AG09309 (cell line): ENCODE results near the gene TMC8.

Source experiments
- DNase-seq: peaks from one replicate; pipeline ENCODE4 v3.0.0-alpha.2; 2010; ENCODE audit warnings: low read depth
- H3K4me3 ChIP-seq: 2 replicates; pipeline ENCODE4 v1.5.1; 2011; ENCODE audit warnings: mild to moderate bottlenecking, low read depth, low read length, moderate library complexity; ENCODE audit not compliant: control insufficient read depth
- TF ChIP-seq, protein P1 (sequence below): IDR thresholded peaks from 2 replicates; pipeline ENCODE4 v1.5.1; 2011; ENCODE audit warnings: mild to moderate bottlenecking, low read depth, low read length, inconsistent platforms; ENCODE audit not compliant: insufficient read depth, control insufficient read depth; ENCODE audit errors: missing control alignments

The TMC8 gene

DNA sequence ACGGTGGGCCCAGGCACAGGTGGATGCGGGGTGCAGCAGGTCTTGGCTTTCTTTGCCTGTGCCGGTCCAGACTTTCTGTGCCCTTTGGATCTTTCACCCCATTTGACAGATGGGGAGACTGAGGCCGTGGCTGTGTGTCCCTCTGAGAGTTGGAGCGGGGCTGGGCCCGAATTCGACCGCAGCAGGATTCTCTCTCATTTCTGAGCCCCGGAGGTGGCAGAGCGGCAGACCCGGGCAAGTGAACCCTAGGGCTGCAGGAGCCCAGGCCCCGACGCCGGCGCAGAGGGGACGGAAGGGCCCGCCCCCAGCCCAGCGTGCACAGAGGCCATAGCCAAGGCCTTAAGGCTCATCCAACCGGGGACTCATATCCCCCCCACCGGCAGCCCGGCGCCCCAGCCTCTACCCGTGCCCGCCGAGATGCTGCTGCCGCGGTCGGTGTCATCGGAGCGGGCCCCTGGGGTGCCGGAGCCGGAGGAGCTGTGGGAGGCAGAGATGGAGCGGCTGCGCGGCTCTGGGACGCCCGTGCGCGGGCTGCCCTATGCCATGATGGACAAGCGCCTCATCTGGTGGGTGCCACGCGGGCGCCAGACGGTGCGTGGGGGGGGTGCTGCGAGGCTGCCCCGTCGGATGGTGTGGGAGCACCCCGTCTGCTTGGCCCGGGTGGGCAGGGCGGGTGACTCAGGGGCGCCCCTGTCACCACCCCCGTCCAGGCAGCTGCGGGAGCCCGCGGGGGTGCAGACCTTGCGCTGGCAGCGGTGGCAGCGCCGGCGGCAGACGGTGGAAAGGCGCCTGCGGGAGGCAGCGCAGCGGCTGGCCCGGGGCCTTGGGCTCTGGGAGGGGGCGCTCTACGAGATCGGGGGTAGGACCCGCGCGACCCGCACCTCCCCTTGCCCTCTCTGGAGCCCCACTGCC, 857 bp downstream of the TMC8 start:
- no peak overlapping the region for H3K4me3 ChIP-seq
- no peak for DNase-seq
- TF ChIP-seq, protein P1, sequence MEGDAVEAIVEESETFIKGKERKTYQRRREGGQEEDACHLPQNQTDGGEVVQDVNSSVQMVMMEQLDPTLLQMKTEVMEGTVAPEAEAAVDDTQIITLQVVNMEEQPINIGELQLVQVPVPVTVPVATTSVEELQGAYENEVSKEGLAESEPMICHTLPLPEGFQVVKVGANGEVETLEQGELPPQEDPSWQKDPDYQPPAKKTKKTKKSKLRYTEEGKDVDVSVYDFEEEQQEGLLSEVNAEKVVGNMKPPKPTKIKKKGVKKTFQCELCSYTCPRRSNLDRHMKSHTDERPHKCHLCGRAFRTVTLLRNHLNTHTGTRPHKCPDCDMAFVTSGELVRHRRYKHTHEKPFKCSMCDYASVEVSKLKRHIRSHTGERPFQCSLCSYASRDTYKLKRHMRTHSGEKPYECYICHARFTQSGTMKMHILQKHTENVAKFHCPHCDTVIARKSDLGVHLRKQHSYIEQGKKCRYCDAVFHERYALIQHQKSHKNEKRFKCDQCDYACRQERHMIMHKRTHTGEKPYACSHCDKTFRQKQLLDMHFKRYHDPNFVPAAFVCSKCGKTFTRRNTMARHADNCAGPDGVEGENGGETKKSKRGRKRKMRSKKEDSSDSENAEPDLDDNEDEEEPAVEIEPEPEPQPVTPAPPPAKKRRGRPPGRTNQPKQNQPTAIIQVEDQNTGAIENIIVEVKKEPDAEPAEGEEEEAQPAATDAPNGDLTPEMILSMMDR, result no peak

DNA sequence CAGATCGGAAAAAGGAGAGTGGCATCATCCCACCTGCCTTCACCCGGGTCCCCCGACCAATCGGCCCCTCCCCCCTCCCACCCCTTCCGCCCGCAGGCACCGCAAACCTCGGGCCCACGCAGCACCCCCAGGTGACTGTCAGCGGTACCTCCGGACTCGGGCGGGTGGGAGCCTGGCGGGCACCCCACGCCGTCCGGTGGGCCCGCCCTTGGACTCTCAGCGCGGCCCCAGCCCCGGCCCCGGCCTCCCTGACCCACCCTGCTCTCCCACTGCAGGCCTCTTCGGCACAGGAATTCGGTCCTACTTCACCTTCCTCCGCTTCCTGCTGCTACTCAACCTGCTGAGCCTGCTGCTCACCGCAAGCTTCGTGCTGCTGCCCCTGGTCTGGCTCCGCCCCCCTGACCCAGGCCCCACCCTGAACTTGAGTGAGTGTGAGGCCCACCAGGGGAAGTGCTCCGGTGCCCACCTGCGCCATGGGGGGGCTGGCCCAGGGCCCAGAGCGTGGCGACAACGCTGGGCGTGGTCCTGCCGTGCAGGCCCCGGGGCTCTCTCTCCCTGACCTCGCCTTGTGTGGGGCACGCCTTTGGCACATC, 1.6 kb downstream of the TMC8 start:
- H3K4me3 ChIP-seq, result no peak overlapping the region
- DNase-seq, result no peak

DNA sequence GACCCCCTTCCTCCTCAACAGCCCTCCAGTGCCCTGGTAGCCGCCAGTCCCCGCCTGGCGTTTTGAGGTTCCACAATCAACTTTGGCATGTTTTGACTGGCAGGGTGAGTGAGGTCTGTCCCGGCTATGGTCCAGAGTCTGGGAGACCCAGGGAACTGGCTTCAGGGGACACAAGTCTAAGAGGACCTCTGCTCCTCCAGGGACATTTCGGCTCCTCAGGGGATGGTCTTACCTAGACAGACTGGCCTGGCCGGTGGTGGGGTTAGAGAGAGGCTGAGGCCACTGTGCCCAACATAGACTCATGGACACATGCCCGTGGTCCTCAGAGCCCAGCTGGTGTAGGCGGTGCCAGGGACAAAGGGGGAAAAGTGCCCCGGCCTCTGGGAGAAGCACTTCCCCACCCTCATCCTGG, 2.2 kb downstream of the TMC8 start:
- DNase-seq, result no peak
- TF ChIP-seq, protein P1, result no peak
- no peak overlapping the region for H3K4me3 ChIP-seq

More for the DNA sequence above, 1.6 kb downstream of the TMC8 start:
- TF ChIP-seq, protein P1, result no peak

DNA sequence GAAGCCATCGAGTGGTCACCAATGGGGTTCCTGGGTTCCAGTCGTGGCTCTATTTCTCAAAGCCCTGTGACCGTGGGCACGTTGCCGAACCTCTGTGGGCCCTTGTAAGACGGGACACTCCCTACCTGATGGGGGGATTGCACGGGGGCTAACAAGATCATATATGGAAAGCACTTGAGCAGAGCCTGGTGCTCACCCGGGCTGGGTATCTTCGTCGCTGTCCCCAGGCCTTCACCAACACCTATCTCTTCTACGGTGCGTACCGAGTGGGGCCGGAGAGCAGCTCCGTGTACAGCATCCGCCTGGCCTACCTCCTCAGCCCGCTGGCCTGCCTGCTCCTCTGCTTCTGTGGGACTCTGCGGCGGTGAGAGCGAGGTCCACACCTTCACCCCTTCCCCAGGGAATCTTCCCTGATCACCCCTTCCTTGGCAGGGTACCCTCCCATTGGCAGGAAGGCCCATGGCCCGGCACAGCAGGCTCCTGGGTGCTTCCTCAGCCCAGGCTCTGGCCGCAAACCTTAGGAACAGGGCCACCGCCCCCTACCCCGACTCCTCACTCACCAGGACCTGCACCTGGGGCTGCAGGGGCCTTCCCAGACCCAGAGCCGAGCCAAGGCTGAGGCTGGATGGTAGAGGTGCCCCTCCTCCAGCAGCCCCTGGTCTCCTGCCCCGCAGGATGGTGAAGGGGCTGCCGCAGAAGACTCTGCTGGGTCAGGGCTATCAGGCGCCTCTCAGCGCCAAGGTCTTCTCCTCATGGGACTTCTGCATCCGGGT, 2.8 kb downstream of the TMC8 start:
- H3K4me3 ChIP-seq, result no peak overlapping the region
- TF ChIP-seq, protein P1, result no peak
- no peak for DNase-seq

DNA sequence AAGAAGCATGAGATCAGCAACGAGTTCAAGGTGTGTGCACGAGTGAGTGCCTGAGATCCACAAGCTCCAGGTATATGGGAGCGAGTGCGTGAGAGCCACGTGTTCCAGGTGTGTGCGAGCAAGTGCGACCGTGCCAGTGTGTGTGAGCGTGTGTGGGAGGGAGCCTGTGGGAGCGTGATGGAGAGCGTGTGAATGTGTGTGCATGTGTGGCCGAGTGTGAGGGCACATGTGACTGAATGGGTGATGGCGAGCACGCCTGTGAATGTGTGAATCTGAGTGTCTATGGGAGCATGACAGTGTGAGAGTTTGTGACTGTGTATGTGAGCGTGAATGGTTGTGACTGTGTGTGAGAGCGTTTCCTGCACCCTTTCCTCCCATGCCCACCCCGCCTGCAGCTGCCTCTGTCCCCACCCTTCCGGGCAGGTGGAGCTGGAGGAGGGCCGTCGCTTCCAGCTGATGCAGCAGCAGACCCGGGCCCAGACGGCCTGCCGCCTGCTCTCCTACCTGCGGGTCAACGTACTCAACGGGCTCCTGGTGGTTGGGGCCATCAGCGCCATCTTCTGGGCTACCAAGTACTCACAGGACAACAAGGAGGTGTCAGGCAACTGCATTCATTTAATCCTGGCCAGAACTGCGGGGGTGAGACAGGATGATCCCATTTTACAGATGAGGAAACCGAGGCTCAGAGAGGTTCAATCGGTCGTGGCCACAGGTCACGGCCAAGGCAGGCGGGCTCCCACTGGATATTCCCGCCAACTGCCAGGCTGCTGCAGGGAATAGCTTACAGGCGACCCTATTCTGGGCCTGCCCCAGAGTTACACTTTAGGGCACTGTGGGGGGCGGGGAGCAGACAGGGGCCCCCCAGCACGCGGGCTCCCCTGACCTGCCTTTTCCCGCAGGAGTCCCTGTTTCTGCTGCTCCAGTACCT, 3.7 kb downstream of the TMC8 start:
- TF ChIP-seq, protein P1, result peak; percentile 45
- DNase-seq, result no peak
- H3K4me3 ChIP-seq, result no peak overlapping the region

DNA sequence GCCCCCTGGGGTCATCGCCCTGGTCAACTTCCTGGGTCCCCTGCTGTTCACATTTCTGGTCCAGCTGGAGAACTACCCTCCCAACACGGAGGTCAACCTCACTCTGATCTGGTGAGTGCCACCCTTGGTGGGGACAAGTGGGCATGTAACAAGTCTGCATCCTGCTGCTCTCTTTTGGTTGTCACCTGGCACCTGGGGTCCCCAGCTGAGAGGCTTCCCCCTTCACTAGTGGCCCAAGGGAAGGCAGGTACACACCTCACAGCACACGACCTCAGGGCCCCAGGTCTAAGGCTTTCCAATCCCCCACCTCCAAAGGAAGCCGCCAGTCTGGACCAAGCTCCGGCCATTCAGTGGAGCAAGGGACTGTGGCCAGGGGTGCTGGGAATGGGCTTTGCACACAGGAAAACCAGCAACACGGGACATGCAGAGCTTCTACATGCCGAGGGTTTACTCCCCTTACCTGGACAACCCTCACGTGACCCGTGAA, 4.4 kb downstream of the TMC8 start:
- no peak overlapping the region for H3K4me3 ChIP-seq

More for the DNA sequence above, 4.4 kb downstream of the TMC8 start:
- no peak for DNase-seq
- TF ChIP-seq, protein P1, result no peak
